GM23338 (cell line): ENCODE measurements around the gene PELI3. TPM values are rescaled to one million over a fixed set of nuclear protein-coding genes. Genes with fewer than 3 reads are reported as not detected.

ENCODE experiments used
- ATAC-seq: fragments of 200-7000 bp; cut with Tn5 transposase; 3 replicates; pipeline ENCODE4 v1.9.1; 2020
- DNase-seq: peaks from one replicate; pipeline ENCODE4 v3.0.0-alpha.2; 2015; ENCODE audit warnings: low spot score
- H2AFZ ChIP-seq: fragments of 200-600 bp; sonication (generic); 2 replicates; pipeline ENCODE4 v1.8.0; 2016; ENCODE audit warnings: antibody characterized with exemption, mild to moderate bottlenecking, moderate library complexity
- H3F3A ChIP-seq: fragments of 200-600 bp; sonication (generic); replicated peaks from 2 replicates; pipeline ENCODE4 v1.8.0; 2017; ENCODE audit warnings: antibody characterized with exemption, mixed run types, low read depth
- H3K27ac ChIP-seq: fragments of 200-600 bp; sonication (generic); 2 replicates; pipeline ENCODE4 v1.6.1; 2016; ENCODE audit warnings: low read depth
- H3K27me3 ChIP-seq: fragments of 200-600 bp; sonication (generic); 2 replicates; pipeline ENCODE4 v1.8.0; 2016; ENCODE audit warnings: mild to moderate bottlenecking, mixed run types, moderate library complexity; ENCODE audit not compliant: insufficient read depth
- H3K36me3 ChIP-seq: fragments of 200-600 bp; sonication (generic); 2 replicates; pipeline ENCODE4 v1.8.0; 2016; ENCODE audit warnings: mild to moderate bottlenecking; ENCODE audit not compliant: insufficient read depth
- H3K4me1 ChIP-seq: fragments of 200-600 bp; sonication (generic); 2 replicates; pipeline ENCODE4 v1.8.0; 2016; ENCODE audit warnings: mild to moderate bottlenecking, moderate library complexity; ENCODE audit not compliant: insufficient read depth
- H3K4me2 ChIP-seq: fragments of 200-600 bp; sonication (generic); 2 replicates; pipeline ENCODE4 v1.7.1; 2017; ENCODE audit warnings: mixed run types
- H3K4me3 ChIP-seq: fragments of 200-600 bp; sonication (generic); 2 replicates; pipeline ENCODE4 v1.6.1; 2016; ENCODE audit warnings: mixed run types
- H3K79me2 ChIP-seq: fragments of 200-600 bp; sonication (generic); replicated peaks from 2 replicates; pipeline ENCODE4 v1.8.0; 2017; ENCODE audit warnings: mild to moderate bottlenecking; ENCODE audit not compliant: insufficient read depth
- H3K9me2 ChIP-seq: fragments of 200-600 bp; sonication (generic); 2 replicates; pipeline ENCODE4 v1.8.0; 2017; ENCODE audit not compliant: insufficient read depth
- H4K20me1 ChIP-seq: fragments of 200-600 bp; sonication (generic); replicated peaks from 2 replicates; pipeline ENCODE4 v1.8.0; 2017; ENCODE audit warnings: mild to moderate bottlenecking; ENCODE audit not compliant: insufficient read depth
- H3K27ac Mint-ChIP-seq: 2 replicates; pipeline ENCODE4 v1.8.0; 2020; ENCODE audit warnings: inconsistent platforms, mild to moderate bottlenecking, moderate library complexity, mixed read lengths
- H3K27me3 Mint-ChIP-seq: 3 replicates; pipeline ENCODE4 v1.8.0; 2022; ENCODE audit warnings: low read depth, mild to moderate bottlenecking, moderate library complexity, mixed read lengths, inconsistent platforms; ENCODE audit not compliant: insufficient read depth, poor library complexity
- H3K36me3 Mint-ChIP-seq: 3 replicates; pipeline ENCODE4 v1.8.0; 2021; ENCODE audit warnings: low read depth, mild to moderate bottlenecking, inconsistent platforms, moderate library complexity, mixed read lengths
- H3K4me1 Mint-ChIP-seq: 3 replicates; pipeline ENCODE4 v1.8.0; 2020; ENCODE audit warnings: mild to moderate bottlenecking, inconsistent platforms, mixed read lengths
- H3K4me3 Mint-ChIP-seq: 3 replicates; pipeline ENCODE4 v1.8.0; 2021; ENCODE audit warnings: moderate library complexity, mild to moderate bottlenecking, inconsistent platforms, mixed read lengths
- H3K9me3 Mint-ChIP-seq: 3 replicates; pipeline ENCODE4 v1.8.0; 2020; ENCODE audit warnings: moderate library complexity, mild to moderate bottlenecking, inconsistent platforms, mixed read lengths
- CREB1 ChIP-seq: fragments of 250-450 bp; sonication (Bioruptor Pico); IDR thresholded peaks from 2 replicates; pipeline ENCODE4 v1.5.0; 2020; ENCODE audit warnings: low read depth, mild to moderate bottlenecking, moderate library complexity
- CTCF ChIP-seq, 2 experiments: fragments of 200-600 bp in 1 of 2; sonication (generic) in 1 of 2; conservative IDR thresholded peaks; 2 replicates each; pipeline versions ENCODE4 v1.5.1 to v1.6.1; 2016 to 2017; ENCODE audit warnings: antibody characterized with exemption in 2 of 2, low read depth in 2 of 2, mild to moderate bottlenecking in 2 of 2, moderate library complexity in 1 of 2
- ETS1 ChIP-seq: IDR thresholded peaks from 2 replicates; pipeline ENCODE4 v1.6.1; 2016; ENCODE audit warnings: antibody characterized with exemption
- EZH2 ChIP-seq: fragments of 200-600 bp; sonication (generic); IDR thresholded peaks from one replicate; pipeline ENCODE4 v1.8.0; 2017; ENCODE audit warnings: antibody characterized with exemption, mild to moderate bottlenecking, low read depth; ENCODE audit not compliant: unreplicated experiment
- EZH2phosphoT487 ChIP-seq: fragments of 200-600 bp; sonication (generic); IDR thresholded peaks from one replicate; pipeline ENCODE4 v1.8.1; 2018; ENCODE audit warnings: antibody characterized with exemption; ENCODE audit not compliant: unreplicated experiment
- JUNB ChIP-seq: IDR thresholded peaks from one replicate; pipeline ENCODE4 v1.6.1; 2016; ENCODE audit warnings: antibody characterized with exemption; ENCODE audit not compliant: unreplicated experiment
- NANOG ChIP-seq: IDR thresholded peaks from 2 replicates; pipeline ENCODE4 v1.6.1; 2016; ENCODE audit warnings: antibody characterized with exemption, borderline replicate concordance
- POLR2AphosphoS5 ChIP-seq: IDR thresholded peaks from 2 replicates; pipeline ENCODE4 v1.6.1; 2016; ENCODE audit warnings: antibody characterized with exemption, low read depth
- REST ChIP-seq: IDR thresholded peaks from one replicate; pipeline ENCODE4 v1.6.1; 2018; ENCODE audit warnings: antibody characterized with exemption; ENCODE audit not compliant: unreplicated experiment
- STAT1 ChIP-seq: IDR thresholded peaks from one replicate; pipeline ENCODE4 v1.6.1; 2016; ENCODE audit warnings: antibody characterized with exemption; ENCODE audit not compliant: unreplicated experiment
- ZNF114 ChIP-seq: fragments of 250-450 bp; sonication (Bioruptor Pico); IDR thresholded peaks from 2 replicates; pipeline ENCODE4 v1.5.0; 2020; ENCODE audit warnings: mild to moderate bottlenecking, moderate library complexity
- ZNF331 ChIP-seq: fragments of 250-450 bp; sonication (Bioruptor Pico); IDR thresholded peaks from 2 replicates; pipeline ENCODE4 v1.5.0; 2020; ENCODE audit warnings: low read depth, mild to moderate bottlenecking, moderate library complexity
- ZNF462 ChIP-seq: fragments of 250-450 bp; sonication (Bioruptor Pico); IDR thresholded peaks from 2 replicates; pipeline ENCODE4 v1.5.0; 2020; ENCODE audit warnings: mild to moderate bottlenecking, moderate library complexity
- polyA plus RNA-seq: library from polyadenylated mRNA; unstranded; fragments of >200 nt; fragmentation: Nextera tagmentation; extraction: Ambion mirVana; gene quantifications from 2 replicates; pipeline ENCODE4 v1.2.1, GENCODE V29; 2016
- total RNA-seq: library from RNA; depleted of rRNA; stranded (reverse); fragments of >200 nt; shearing (Covaris generic); gene quantifications from 2 replicates; pipeline ENCODE4 v1.2.3, GENCODE V29; 2014

PELI3 gene
- total and polyA plus RNA-seq, 2 experiments from 2014 or later, result 2.8 to 9.1 TPM

GRCh38 chr11:66510990-66511339, 44.3 kb downstream of the PELI3 start:
- H3K79me2 ChIP-seq, result peaks cover 9% of the 10 kb centered on the region
- H3K9me2 ChIP-seq, result no peaks in the 10 kb centered on the region
- no peaks in the 10 kb centered on the region; the same call in 1 of the 2 replicates for H3K36me3 ChIP-seq
- H4K20me1 ChIP-seq, result 0 out of 2 replicates have a peak, but pooled peaks cover 3% of the 10 kb centered on the region
- 0 out of 2 replicates have a peak overlapping the region, but pooled peaks have one; percentile 89 for H2AFZ ChIP-seq
- peaks cover 2% of the 10 kb centered on the region; the same call in 2 of the 3 replicates for H3K36me3 Mint-ChIP-seq
- peak; percentile 24 for ATAC-seq
- peak overlapping the region; percentile 89 for H3K4me2 ChIP-seq
- no peak overlapping the region for H3K27ac ChIP-seq
- H3F3A ChIP-seq, result 0 out of 2 replicates have a peak, but pooled peaks cover 5% of the 10 kb centered on the region
- H3K27ac Mint-ChIP-seq, result peak overlapping the region; percentile 93
- TF ChIP-seq JUNB, result no peak
- TF ChIP-seq EZH2phosphoT487, result no peak
- TF ChIP-seq ZNF331 (CRISPR knock-in tag), result no peak
- no peak for TF ChIP-seq REST
- TF ChIP-seq EZH2, result no peak
- no peak for TF ChIP-seq CTCF (conservative IDR thresholded peaks at IDR 0.05; ENCODE audit: low read depth in 2 of 2)
- TF ChIP-seq CREB1, result no peak
- TF ChIP-seq ZNF114 (CRISPR knock-in tag), result no peak
- no peak for TF ChIP-seq ETS1
- no peak for TF ChIP-seq STAT1
- TF ChIP-seq ZNF462 (CRISPR knock-in tag), result no peak
- no peak for TF ChIP-seq NANOG
- TF ChIP-seq POLR2AphosphoS5, result no peak
- peak overlapping the region; percentile 96 for H3K4me3 ChIP-seq
- peak overlapping the region; percentile 100 for H3K4me3 Mint-ChIP-seq
- H3K4me1 Mint-ChIP-seq, result peaks cover 6% of the 10 kb centered on the region
- H3K9me3 Mint-ChIP-seq, result no peaks in the 10 kb centered on the region
- peaks cover 6% of the 10 kb centered on the region for H3K27me3 Mint-ChIP-seq
- H3K27me3 ChIP-seq, result no peaks in the 10 kb centered on the region
- no peak for DNase-seq
- peaks cover 6% of the 10 kb centered on the region for H3K4me1 ChIP-seq
